IMR-90 (cell line): ENCODE measurements around the gene MBTD1. TPM values are rescaled to one million over a fixed set of nuclear protein-coding genes. Genes with fewer than 3 reads are reported as not detected.

Source experiments
- ATAC-seq: fragments of 200-7000 bp; cut with Tn5 transposase; 2 replicates; pipeline ENCODE4 v1.9.1; 2020; ENCODE audit warnings: low read depth, mild to moderate bottlenecking, moderate library complexity
- BruUV-seq: library from RNA; stranded (reverse); fragments of 400-500 nt; replicated peaks from 2 replicates; lab custom pipeline; 2021; lab: Mats Ljungman, UMichigan
- CTCF ChIA-PET: fragments of 300-600 bp; formaldehyde crosslinking; extraction: SDS; loops from one replicate; lab custom pipeline; 2021; ENCODE audit warnings: antibody characterized with exemption; lab: Yijun Ruan, JAX
- POLR2A ChIA-PET: fragments of 300-600 bp; sonication (Branson Sonifier 250); formaldehyde crosslinking; loops from one replicate; lab custom pipeline; 2022; ENCODE audit warnings: antibody characterized with exemption; ENCODE audit not compliant: unreplicated experiment; lab: Charles Lee
- DNase-seq: peaks from one replicate; pipeline ENCODE4 v3.0.0; 2013
- H2AFZ ChIP-seq: replicated peaks from 2 replicates; pipeline ENCODE3; 2013; ENCODE audit warnings: low read length, mild to moderate bottlenecking; ENCODE audit not compliant: poor library complexity
- H2AK5ac ChIP-seq: 2 replicates; pipeline ENCODE4 v1.6.1; 2013; ENCODE audit warnings: low read depth, low read length, inconsistent platforms
- H2AK9ac ChIP-seq: replicated peaks from 2 replicates; pipeline ENCODE3; 2013; ENCODE audit warnings: mild to moderate bottlenecking, low read depth, low read length, moderate library complexity; ENCODE audit not compliant: poor library complexity
- H2BK120ac ChIP-seq: 2 replicates; pipeline ENCODE4 v1.6.1; 2013; ENCODE audit warnings: low read depth, low read length, inconsistent platforms
- H2BK15ac ChIP-seq: 3 replicates; pipeline ENCODE4 v1.6.1; 2013; ENCODE audit warnings: low read depth, low read length, inconsistent platforms
- H2BK20ac ChIP-seq: 2 replicates; pipeline ENCODE4 v1.6.1; 2013; ENCODE audit warnings: low read depth, mild to moderate bottlenecking, inconsistent platforms, low read length, moderate library complexity
- H2BK5ac ChIP-seq: 2 replicates; pipeline ENCODE4 v1.6.1; 2013; ENCODE audit warnings: mild to moderate bottlenecking, low read depth, low read length, inconsistent platforms; ENCODE audit not compliant: poor library complexity, severe bottlenecking
- H3K14ac ChIP-seq: replicated peaks from 2 replicates; pipeline ENCODE4 v1.6.1; 2013; ENCODE audit warnings: low read depth, low read length, inconsistent platforms
- H3K18ac ChIP-seq: 2 replicates; pipeline ENCODE4 v1.6.1; 2013; ENCODE audit warnings: low read depth, low read length, control low read depth
- H3K23ac ChIP-seq: 2 replicates; pipeline ENCODE4 v1.6.1; 2013; ENCODE audit warnings: low read depth, low read length, inconsistent platforms
- H3K27ac ChIP-seq: 2 replicates; pipeline ENCODE4 v1.5.1; 2013; ENCODE audit warnings: mild to moderate bottlenecking, control low read depth, low read length; ENCODE audit not compliant: insufficient read depth
- H3K27me3 ChIP-seq: 2 replicates; pipeline ENCODE4 v1.6.1; 2013; ENCODE audit warnings: low read length; ENCODE audit not compliant: control insufficient read depth, insufficient read depth
- H3K36me3 ChIP-seq: 2 replicates; pipeline ENCODE4 v1.6.1; 2013; ENCODE audit warnings: low read length, mixed read lengths; ENCODE audit not compliant: control insufficient read depth, insufficient read depth
- H3K4ac ChIP-seq: 2 replicates; pipeline ENCODE4 v1.6.1; 2013; ENCODE audit warnings: low read depth, low read length, inconsistent platforms
- H3K4me1 ChIP-seq: 2 replicates; pipeline ENCODE4 v1.6.1; 2013; ENCODE audit warnings: low read length, mixed read lengths; ENCODE audit not compliant: control insufficient read depth, insufficient read depth
- H3K4me2 ChIP-seq: 2 replicates; pipeline ENCODE4 v1.6.1; 2013; ENCODE audit warnings: low read depth, mild to moderate bottlenecking, control low read depth, low read length, moderate library complexity
- H3K4me3 ChIP-seq: 2 replicates; pipeline ENCODE4 v1.5.1; 2013; ENCODE audit warnings: low read depth, mild to moderate bottlenecking, control low read depth, low read length, moderate library complexity; ENCODE audit not compliant: insufficient read depth
- H3K56ac ChIP-seq: 2 replicates; pipeline ENCODE4 v1.6.1; 2013; ENCODE audit warnings: low read length, inconsistent platforms; ENCODE audit not compliant: insufficient read depth; ENCODE audit errors: extremely low read depth
- H3K79me1 ChIP-seq, 2 experiments: 2 replicates each; pipeline ENCODE4 v1.6.1; 2013; ENCODE audit warnings: low read length in 2 of 2, inconsistent platforms in 1 of 2, low read depth in 1 of 2
- H3K9ac ChIP-seq: 2 replicates; pipeline ENCODE4 v1.6.1; 2013; ENCODE audit warnings: low read depth, low read length, control low read depth
- H3K9me1 ChIP-seq: 2 replicates; pipeline ENCODE4 v1.6.1; 2013; ENCODE audit warnings: low read length, inconsistent platforms; ENCODE audit not compliant: insufficient read depth
- H3K9me3 ChIP-seq: 2 replicates; pipeline ENCODE4 v1.6.1; 2013; ENCODE audit warnings: low read length; ENCODE audit not compliant: control insufficient read depth, insufficient read depth
- H4K20me1 ChIP-seq: 2 replicates; pipeline ENCODE4 v1.6.1; 2013; ENCODE audit warnings: low read length, inconsistent platforms; ENCODE audit not compliant: insufficient read depth
- H4K5ac ChIP-seq: 2 replicates; pipeline ENCODE4 v1.6.1; 2013; ENCODE audit warnings: mild to moderate bottlenecking, low read depth, low read length, control low read depth
- H4K8ac ChIP-seq, 2 experiments: 2 replicates each; pipeline ENCODE4 v1.6.1; 2013; ENCODE audit warnings: low read depth in 2 of 2, low read length in 2 of 2, control low read depth in 1 of 2, inconsistent platforms in 1 of 2
- H4K91ac ChIP-seq: 2 replicates; pipeline ENCODE4 v1.6.1; 2013; ENCODE audit warnings: low read depth, low read length, inconsistent platforms; ENCODE audit not compliant: insufficient read depth
- CEBPB ChIP-seq: IDR thresholded peaks from 2 replicates; pipeline ENCODE4 v1.6.1; 2012; ENCODE audit warnings: low read depth, low read length, improper control_type of control experiment
- CTCF ChIP-seq: conservative IDR thresholded peaks from 2 replicates; pipeline ENCODE4 v1.5.1; 2012; ENCODE audit warnings: mild to moderate bottlenecking, low read depth, low read length, improper control_type of control experiment
- FOS ChIP-seq: fragments of 150-350 bp; IDR thresholded peaks from 2 replicates; pipeline ENCODE4 v1.6.1; 2016; ENCODE audit warnings: low read depth, low read length
- MAFK ChIP-seq: IDR thresholded peaks from 2 replicates; pipeline ENCODE4 v1.6.1; 2012; ENCODE audit warnings: low read depth, low read length, improper control_type of control experiment
- MAZ ChIP-seq: IDR thresholded peaks from 2 replicates; pipeline ENCODE4 v1.6.1; 2012; ENCODE audit warnings: low read depth, mild to moderate bottlenecking, low read length, improper control_type of control experiment, moderate library complexity, borderline replicate concordance
- RFX5 ChIP-seq: IDR thresholded peaks from 2 replicates; pipeline ENCODE4 v1.8.0; 2012; ENCODE audit warnings: low read depth, mild to moderate bottlenecking, low read length, moderate library complexity
- WGBS, 2 experiments: methylation state at CpG; one replicate each; pipeline versions ENCODE4 v1.1.5 to v1.1.7; 2013; ENCODE audit warnings: missing lambda C conversion rate in 2 of 2; ENCODE audit not compliant: insufficient read length in 1 of 2; ENCODE audit errors: extremely low coverage in 2 of 2; 5-methylcytosine and 5-hydroxymethylcytosine counted together
- dilution Hi-C: fragments of 300-500 bp; cut with HindIII; formaldehyde crosslinking; loops from one replicate; pipeline ENCODE4 v1.14.3; 2018; ENCODE audit warnings: low sequenced_read_pairs; ENCODE audit not compliant: unreplicated experiment
- in situ Hi-C: fragments of 300-500 bp; cut with MboI; formaldehyde crosslinking; loops from 3 replicates; pipeline ENCODE4 v1.14.3; 2019; ENCODE audit warnings: low sequenced_read_pairs, inconsistent platforms, mixed read lengths
- intact Hi-C: fragments of 100-400 bp; cut with micrococcal nuclease; formaldehyde crosslinking; loops from 2 replicates; pipeline ENCODE4 v1.10.0; 2022
- polyA plus RNA-seq, 3 experiments: library from polyadenylated mRNA; depleted of rRNA; stranded (reverse); fragments of >200 nt; gene quantifications; 2 replicates each; pipeline ENCODE4 v1.2.3, GENCODE V29; 2012; ENCODE audit warnings: low replicate concordance in 1 of 3
- total RNA-seq: library from RNA; depleted of rRNA; stranded (reverse); fragments of >200 nt; gene quantifications from 2 replicates; pipeline ENCODE4 v1.2.3, GENCODE V29; 2012

MBTD1 gene
- total and polyA plus RNA-seq, 2 of the 4 experiments (the other 2 are of a cell fraction): 3.2 to 5.6 TPM

- no peaks in the 10 kb centered on the region for H3K36me3 ChIP-seq
- ChIA-PET CTCF (no interaction called here), POLR2A (no interaction called here)
- H4K20me1 ChIP-seq: no peaks in the 10 kb centered on the region
- H3K9ac ChIP-seq: no peak overlapping the region
- H3K4me2 ChIP-seq: no peak overlapping the region
- H2BK120ac ChIP-seq: no peak overlapping the region
- TF ChIP-seq MAFK (no peak), RFX5 (no peak), MAZ (no peak), CEBPB (no peak), FOS (no peak), CTCF (no peak)
- no peak overlapping the region for H2AK9ac ChIP-seq
- H3K56ac ChIP-seq: no peak overlapping the region
- H3K27me3 ChIP-seq: no peaks in the 10 kb centered on the region
- no peak overlapping the region for H2AFZ ChIP-seq
- H3K4me1 ChIP-seq: no peaks in the 10 kb centered on the region
- no peak overlapping the region for H2BK5ac ChIP-seq
- H3K9me3 ChIP-seq: no peaks in the 10 kb centered on the region
- no peak overlapping the region for H3K23ac ChIP-seq
- H3K4ac ChIP-seq: no peak overlapping the region
- H2BK20ac ChIP-seq: no peak overlapping the region
- in situ Hi-C loops (loop anchor here (10.0 kb wide), 1 partner anchor 284 kb away; the partner anchor contains the start of gene TOB1), intact Hi-C loops (no loop called here), dilution Hi-C loops (no loop called here)
- BruUV-seq: no TSS peak
- H3K18ac ChIP-seq: no peak overlapping the region
- H4K5ac ChIP-seq: no peak overlapping the region
- H3K79me1 ChIP-seq: peaks cover 0 to 7% of the 10 kb centered on the region in 2 experiments; a peak in 2 of 4 replicates
- ATAC-seq: no peak
- no peak overlapping the region for H3K27ac ChIP-seq
- no peak overlapping the region for H3K14ac ChIP-seq
- no peak overlapping the region for H4K8ac ChIP-seq
- H3K9me1 ChIP-seq: peaks cover 6% of the 10 kb centered on the region; the same call in 1 of the 2 replicates
- no peak overlapping the region for H2AK5ac ChIP-seq
- no peak overlapping the region for H3K4me3 ChIP-seq
- no peak for DNase-seq
- no peak overlapping the region for H2BK15ac ChIP-seq
- WGBS, 2 experiments: no CpG with 5 or more reads among the region's 2 CpGs
- no peak overlapping the region for H4K91ac ChIP-seq
Observed at GRCh38 chr17:51149163-51149562, 110.7 kb downstream of the MBTD1 start.
